ENCODE results near the gene APOL2. TPM values are rescaled to one million over a fixed set of nuclear protein-coding genes. Genes with fewer than 3 reads are reported as not detected.

APOL2 gene
- total RNA-seq, 2 donors from 2014 or later: 2.1 to 7.9 TPM

GRCh38 chr22:36239150-36239400 is 252 bp downstream of the APOL2 start:
- Histone ChIP-seq H3K36me3 (ENCODE audit: control insufficient read depth, insufficient read depth, low read length) (no peaks in the 10 kb centered on the region), H3K27me3 (ENCODE audit: control insufficient read depth, insufficient read depth, low read length, poor library complexity, severe bottlenecking) (no peaks in the 10 kb centered on the region), H3K9me3 (ENCODE audit: control insufficient read depth, low read length) (no peaks in the 10 kb centered on the region), H3K9ac (ENCODE audit: extremely low read depth, low read length, poor library complexity, severe bottlenecking) (no peak overlapping the region), H3K27ac (ENCODE audit: low read depth, low read length) (no peak overlapping the region), H3K4me1 (ENCODE audit: control insufficient read depth, insufficient read depth, low read length) (no peaks in the 10 kb centered on the region), H3K4me3 (ENCODE audit: low read length) (peak overlapping the region; percentile 48)
- no peaks in the 10 kb centered on the region for H3K36me3 Mint-ChIP-seq (ENCODE audit: low read depth)
- peaks cover 16% of the 10 kb centered on the region for H3K4me1 Mint-ChIP-seq
- H3K27me3 Mint-ChIP-seq (ENCODE audit: insufficient read depth): peaks cover 6% of the 10 kb centered on the region
- H3K27ac Mint-ChIP-seq: peak overlapping the region; percentile 92
- TF ChIP-seq CTCF (conservative IDR thresholded peaks at IDR 0.05): no peak
- 48 to 49% methylated on average over 4 of the region's 4 CpGs for WGBS, 2 experiments (ENCODE audit: insufficient coverage in 1 of 2, insufficient read length in 1 of 2)
- peak overlapping the region; percentile 56 for H3K4me3 Mint-ChIP-seq
- DNase-seq: peak; percentile 59
- no peaks in the 10 kb centered on the region for H3K9me3 Mint-ChIP-seq

GRCh38 chr22:36238373-36239149 is 766 bp downstream of the APOL2 start:
- H3K9me3 Mint-ChIP-seq: no peaks in the 10 kb centered on the region
- H3K27me3 Mint-ChIP-seq (ENCODE audit: insufficient read depth): peaks cover 5% of the 10 kb centered on the region
- H3K4me1 Mint-ChIP-seq: peaks cover 16% of the 10 kb centered on the region
- no peaks in the 10 kb centered on the region for H3K36me3 ChIP-seq (ENCODE audit: control insufficient read depth, insufficient read depth, low read length)
- 85 to 90% methylated on average over 5 of the region's 5 CpGs for WGBS, 2 experiments (ENCODE audit: insufficient coverage in 1 of 2, insufficient read length in 1 of 2)
- H3K9me3 ChIP-seq (ENCODE audit: control insufficient read depth, low read length): no peaks in the 10 kb centered on the region
- H3K36me3 Mint-ChIP-seq (ENCODE audit: low read depth): no peaks in the 10 kb centered on the region
- H3K4me3 ChIP-seq (ENCODE audit: low read length): peak overlapping the region; percentile 48
- no peak for DNase-seq
- no peak for TF ChIP-seq CTCF (conservative IDR thresholded peaks at IDR 0.05)
- H3K27me3 ChIP-seq (ENCODE audit: control insufficient read depth, insufficient read depth, low read length, poor library complexity, severe bottlenecking): no peaks in the 10 kb centered on the region
- no peak overlapping the region for H3K9ac ChIP-seq (ENCODE audit: extremely low read depth, low read length, poor library complexity, severe bottlenecking)
- no peaks in the 10 kb centered on the region for H3K4me1 ChIP-seq (ENCODE audit: control insufficient read depth, insufficient read depth, low read length)
- H3K27ac Mint-ChIP-seq: peak overlapping the region; percentile 92
- peak overlapping the region; percentile 56 for H3K4me3 Mint-ChIP-seq
- no peak overlapping the region for H3K27ac ChIP-seq (ENCODE audit: low read depth, low read length)

- H3K9ac ChIP-seq (ENCODE audit: extremely low read depth, low read length, poor library complexity, severe bottlenecking): no peak overlapping the region
- TF ChIP-seq CTCF (conservative IDR thresholded peaks at IDR 0.05): no peak
- no peak for DNase-seq
- H3K36me3 ChIP-seq (ENCODE audit: control insufficient read depth, insufficient read depth, low read length): no peaks in the 10 kb centered on the region
- no peaks in the 10 kb centered on the region for H3K27me3 ChIP-seq (ENCODE audit: control insufficient read depth, insufficient read depth, low read length, poor library complexity, severe bottlenecking)
- H3K9me3 ChIP-seq (ENCODE audit: control insufficient read depth, low read length): no peaks in the 10 kb centered on the region
- Mint-ChIP-seq H3K4me3 (no peak overlapping the region), H3K27me3 (ENCODE audit: insufficient read depth) (peaks cover 1% of the 10 kb centered on the region), H3K27ac (no peak overlapping the region), H3K36me3 (ENCODE audit: low read depth) (no peaks in the 10 kb centered on the region), H3K9me3 (no peaks in the 10 kb centered on the region), H3K4me1 (peaks cover 16% of the 10 kb centered on the region)
- WGBS, 2 experiments (ENCODE audit: insufficient coverage in 1 of 2, insufficient read length in 1 of 2): 93 to 96% methylated on average over 9 to 12 of the region's 12 CpGs
- H3K4me3 ChIP-seq (ENCODE audit: low read length): no peak overlapping the region
- H3K4me1 ChIP-seq (ENCODE audit: control insufficient read depth, insufficient read depth, low read length): no peaks in the 10 kb centered on the region
- no peak overlapping the region for H3K27ac ChIP-seq (ENCODE audit: low read depth, low read length)
Observed at GRCh38 chr22:36237462-36238372, 1.6 kb downstream of the APOL2 start.
